Tibial nerve (tissue), 4 donors: ENCODE results near the gene HTR2C. TPM values are rescaled to one million over a fixed set of nuclear protein-coding genes. Genes with fewer than 3 reads are reported as not detected.
"Not testable (repeated sequence)": the region's sequence is repeated elsewhere in the genome, so short reads cannot be mapped to it uniquely, and the experiment has no call there.

ENCODE experiments used
- DNase-seq, 2 donors: peaks; one replicate each; pipeline ENCODE4 v3.0.0-alpha.2; 2019; ENCODE audit warnings: low spot score in 2 of 2
- H3K27ac ChIP-seq, 4 donors: fragments of 200-600 bp; sonication (generic) in 3 of 4; one replicate each; pipeline ENCODE4 v1.5.1; 2017 to 2019; ENCODE audit warnings: mild to moderate bottlenecking in 1 of 4
- H3K27me3 ChIP-seq, 2 donors: fragments of 200-600 bp; sonication (generic) in 1 of 2; one replicate each; pipeline versions ENCODE4 v1.5.1 to v1.6.0; 2017 to 2019
- H3K36me3 ChIP-seq, 3 donors: fragments of 200-600 bp; sonication (generic); one replicate each; pipeline ENCODE4 v1.5.1; 2018 to 2019
- H3K4me1 ChIP-seq, 4 donors: fragments of 200-600 bp; sonication (generic) in 3 of 4; one replicate each; pipeline ENCODE4 v1.5.1; 2017 to 2019
- H3K4me3 ChIP-seq, 4 donors: fragments of 200-600 bp; sonication (generic) in 3 of 4; one replicate each; pipeline ENCODE4 v1.5.1; 2017 to 2019; ENCODE audit warnings: mild to moderate bottlenecking in 1 of 4, moderate library complexity in 1 of 4
- H3K9me3 ChIP-seq, 4 donors: fragments of 200-600 bp; sonication (generic) in 3 of 4; one replicate each; pipeline ENCODE4 v1.5.1; 2017 to 2019
- EP300 ChIP-seq, 2 donors: sonication (generic); formaldehyde crosslinking; IDR thresholded peaks; one replicate each; pipeline ENCODE4 v1.6.1; 2017; ENCODE audit warnings: antibody characterized with exemption in 2 of 2, mild to moderate bottlenecking in 1 of 2
- POLR2A ChIP-seq, 2 donors: fragments of 450-650 bp; IDR thresholded peaks; one replicate each; pipeline ENCODE4 v1.6.1; 2017; ENCODE audit warnings: antibody characterized with exemption in 2 of 2, mild to moderate bottlenecking in 2 of 2, moderate library complexity in 2 of 2
- WGBS, 2 donors: methylation state at CpG; one replicate each; pipeline ENCODE4 v1.1.5; 2018; 5-methylcytosine and 5-hydroxymethylcytosine counted together
- small RNA-seq: library from RNA; depleted of rRNA; stranded (forward); fragments of <200 nt; gene quantifications from one replicate; pipeline ENCODE3, GENCODE V24; 2016
- total RNA-seq, 4 donors: library from RNA; depleted of rRNA; stranded (reverse); fragments of >200 nt; gene quantifications; one replicate each; pipeline ENCODE4 v1.1.0, GENCODE V29; 2016
- TF ChIP-seq, protein P1 (sequence below), 5 experiments: fragments of 200-600 bp in 3 of 5; fragments of 450-650 bp in 2 of 5; sonication (generic) in 3 of 5; IDR thresholded peaks; one replicate each; pipeline ENCODE4 v1.5.1; 2016 to 2019; ENCODE audit warnings: antibody characterized with exemption in 5 of 5, mild to moderate bottlenecking in 3 of 5, moderate library complexity in 2 of 5

The HTR2C gene
- total RNA-seq, 4 donors from 2014 or later = 0.66 TPM; not detected in 3

DNA sequence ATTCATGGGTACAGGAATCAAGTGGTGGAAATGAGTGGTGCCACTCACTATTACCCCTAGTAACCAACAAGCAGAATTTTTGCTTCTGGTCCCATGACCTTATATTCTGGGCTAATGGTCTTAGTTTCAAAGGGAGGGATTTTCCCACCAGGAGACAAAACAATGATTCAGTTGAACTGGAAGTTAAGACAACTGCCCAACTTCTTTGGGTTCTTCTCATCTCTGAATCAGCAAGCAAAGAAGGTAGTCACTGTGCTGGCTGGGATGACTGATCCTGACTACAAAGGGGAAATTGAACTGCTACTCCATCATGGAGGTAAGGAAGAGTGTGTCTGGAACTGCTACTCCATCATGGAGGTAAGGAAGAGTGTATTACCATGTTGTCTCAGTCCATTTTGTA, 346.3 kb downstream of the HTR2C start:
- Histone ChIP-seq H3K27me3 (peaks cover 0 to 6% of the 10 kb centered on the region in 2 donors), H3K27ac (no peak overlapping the region), H3K4me1 (no peaks in the 10 kb centered on the region), H3K4me3 (no peak overlapping the region), H3K9me3 (no peaks in the 10 kb centered on the region), H3K36me3 (no peaks in the 10 kb centered on the region)
- TF ChIP-seq, protein P1, sequence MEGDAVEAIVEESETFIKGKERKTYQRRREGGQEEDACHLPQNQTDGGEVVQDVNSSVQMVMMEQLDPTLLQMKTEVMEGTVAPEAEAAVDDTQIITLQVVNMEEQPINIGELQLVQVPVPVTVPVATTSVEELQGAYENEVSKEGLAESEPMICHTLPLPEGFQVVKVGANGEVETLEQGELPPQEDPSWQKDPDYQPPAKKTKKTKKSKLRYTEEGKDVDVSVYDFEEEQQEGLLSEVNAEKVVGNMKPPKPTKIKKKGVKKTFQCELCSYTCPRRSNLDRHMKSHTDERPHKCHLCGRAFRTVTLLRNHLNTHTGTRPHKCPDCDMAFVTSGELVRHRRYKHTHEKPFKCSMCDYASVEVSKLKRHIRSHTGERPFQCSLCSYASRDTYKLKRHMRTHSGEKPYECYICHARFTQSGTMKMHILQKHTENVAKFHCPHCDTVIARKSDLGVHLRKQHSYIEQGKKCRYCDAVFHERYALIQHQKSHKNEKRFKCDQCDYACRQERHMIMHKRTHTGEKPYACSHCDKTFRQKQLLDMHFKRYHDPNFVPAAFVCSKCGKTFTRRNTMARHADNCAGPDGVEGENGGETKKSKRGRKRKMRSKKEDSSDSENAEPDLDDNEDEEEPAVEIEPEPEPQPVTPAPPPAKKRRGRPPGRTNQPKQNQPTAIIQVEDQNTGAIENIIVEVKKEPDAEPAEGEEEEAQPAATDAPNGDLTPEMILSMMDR (IDR thresholded peaks at IDR 0.05) = no peak
- TF ChIP-seq POLR2A (IDR thresholded peaks at IDR 0.05) (no peak), EP300 (IDR thresholded peaks at IDR 0.05) (no peak)
- DNase-seq = no peak

DNA sequence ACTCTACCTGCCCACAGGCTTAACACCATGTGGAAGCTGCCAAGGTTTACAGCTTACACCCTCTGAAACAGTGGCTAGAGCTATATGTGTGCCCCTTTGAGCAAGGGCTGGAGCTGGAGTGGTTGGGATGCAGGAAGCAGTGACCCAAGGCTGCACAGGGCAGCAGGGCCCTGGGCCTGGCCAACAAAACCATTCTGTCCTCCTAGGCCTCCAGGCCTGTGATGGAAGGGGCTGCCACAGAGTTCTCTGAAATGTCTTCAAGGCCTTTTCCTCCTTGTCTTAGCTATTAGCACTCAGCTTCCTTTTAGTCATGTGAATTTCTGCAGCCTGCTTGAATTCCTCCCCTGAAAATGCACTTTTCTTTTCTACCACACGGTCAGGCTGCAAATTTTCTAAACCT, 348.7 kb downstream of the HTR2C start:
- Histone ChIP-seq H3K27ac (no peak overlapping the region), H3K4me3 (no peak overlapping the region), H3K27me3 (no peaks in the 10 kb centered on the region), H3K36me3 (no peaks in the 10 kb centered on the region), H3K4me1 (no peaks in the 10 kb centered on the region), H3K9me3 (no peaks in the 10 kb centered on the region)
- TF ChIP-seq POLR2A (IDR thresholded peaks at IDR 0.05) (no peak), EP300 (IDR thresholded peaks at IDR 0.05) (no peak)
- TF ChIP-seq, protein P1 (IDR thresholded peaks at IDR 0.05) = no peak
- DNase-seq = no peak
- WGBS, 2 donors = 68 to 100% methylated on average over 1 of the region's 1 CpG

DNA sequence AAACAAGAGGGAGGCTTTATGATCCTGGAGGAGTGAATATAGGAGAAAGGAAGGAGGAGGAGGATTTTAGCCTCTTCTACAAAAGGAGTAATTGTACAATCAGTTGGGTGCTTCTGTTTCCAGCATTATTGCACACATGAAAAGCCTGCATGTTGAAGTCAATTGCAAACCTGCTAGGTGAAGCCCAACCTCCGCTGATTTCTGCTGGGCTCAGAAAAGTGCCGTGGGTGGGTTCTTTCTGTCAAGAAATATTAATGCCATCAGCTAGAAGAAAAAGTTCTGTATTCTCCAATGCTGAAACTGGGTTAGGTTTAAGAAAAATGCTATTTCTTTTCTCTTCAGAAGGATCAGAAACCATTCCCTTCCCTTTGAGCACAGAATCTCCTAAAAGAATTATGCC, 349.4 kb downstream of the HTR2C start:
- H3K27ac ChIP-seq, H3K9me3 ChIP-seq, H3K36me3 ChIP-seq, H3K4me3 ChIP-seq, H3K4me1 ChIP-seq, H3K27me3 ChIP-seq, DNase-seq: not testable (repeated sequence)
- WGBS, 2 donors = 48 to 67% methylated on average over 2 of the region's 2 CpGs

DNA sequence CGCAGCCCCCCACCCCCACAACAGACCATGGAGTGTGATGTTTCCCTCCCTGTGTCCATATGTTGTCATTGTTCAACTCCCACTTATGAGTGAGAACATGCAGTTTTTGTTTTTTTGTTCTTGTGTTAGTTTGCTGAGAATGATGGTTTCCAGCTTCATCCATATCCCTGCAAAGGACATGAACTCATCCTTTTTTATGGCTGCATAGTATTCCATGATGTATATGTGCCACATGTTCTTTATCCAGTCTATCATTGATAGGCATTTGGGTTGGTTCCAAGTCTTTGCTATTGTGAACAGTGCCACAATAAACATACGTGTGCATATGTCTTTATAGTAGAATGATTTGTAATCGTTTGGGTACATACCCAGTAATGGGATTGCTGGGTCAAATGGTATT, 353.2 kb downstream of the HTR2C start:
- not testable (repeated sequence) for DNase-seq, H3K4me3 ChIP-seq, H3K4me1 ChIP-seq, H3K27ac ChIP-seq, H3K36me3 ChIP-seq, H3K27me3 ChIP-seq, H3K9me3 ChIP-seq
- 81 to 96% methylated on average over 3 of the region's 3 CpGs for WGBS, 2 donors

DNA sequence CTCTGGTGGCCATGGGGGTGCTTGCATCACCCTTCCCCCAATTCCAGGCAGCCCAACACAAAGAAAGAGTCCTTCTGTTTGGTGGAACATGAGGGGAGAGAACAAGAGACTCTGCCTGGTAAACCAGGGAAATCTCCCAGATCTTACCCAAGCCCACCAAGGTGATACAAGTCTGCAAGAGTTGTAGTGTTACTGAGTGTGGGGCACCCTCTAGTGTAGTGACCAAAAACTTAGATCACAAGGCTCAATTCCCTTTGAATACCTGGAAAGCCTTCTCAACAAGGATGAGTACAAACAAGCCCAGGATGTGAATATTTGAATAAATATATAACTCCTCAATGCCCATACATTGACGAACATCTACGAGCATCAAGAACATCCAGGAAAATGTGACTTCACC, 368.8 kb downstream of the HTR2C start:
- H3K4me1 ChIP-seq = no peaks in the 10 kb centered on the region
- 80 to 88% methylated on average over 2 of the region's 2 CpGs for WGBS, 2 donors
- DNase-seq = no peak
- no peaks in the 10 kb centered on the region for H3K9me3 ChIP-seq
- TF ChIP-seq, protein P1 (IDR thresholded peaks at IDR 0.05) = no peak
- TF ChIP-seq POLR2A (IDR thresholded peaks at IDR 0.05) (no peak), EP300 (IDR thresholded peaks at IDR 0.05) (no peak)
- H3K27me3 ChIP-seq = peaks cover 0 to 4% of the 10 kb centered on the region in 2 donors
- H3K36me3 ChIP-seq = no peaks in the 10 kb centered on the region
- no peak overlapping the region for H3K27ac ChIP-seq
- no peak overlapping the region for H3K4me3 ChIP-seq

Small RNA genes lying within 50 kb of the gene (small RNA-seq; reads per million reads assigned to genes)
- not detected for gene AL355812.1
- not detected for gene MIR1264
- not detected for gene MIR1298
- gene MIR1911 = not detected
- gene MIR1912 = not detected
- not detected for gene MIR448
- gene MIR764 = not detected
- gene SNORA35 = not detected
